H1 (cell line): ENCODE results near the gene NBAS. TPM values are rescaled to one million over a fixed set of nuclear protein-coding genes. Genes with fewer than 3 reads are reported as not detected.

ENCODE experiments used
- CTCF ChIA-PET: fragments of 300-600 bp; sonication (Branson Sonifier 250); formaldehyde crosslinking; loops from one replicate; lab custom pipeline; 2021; ENCODE audit not compliant: partially characterized antibody; lab: Charles Lee
- POLR2A ChIA-PET: fragments of 300-600 bp; sonication (Branson Sonifier 250); formaldehyde crosslinking; loops from one replicate; lab custom pipeline; 2021; ENCODE audit warnings: inconsistent platforms; ENCODE audit not compliant: partially characterized antibody; lab: Charles Lee
- DNase-seq, 2 experiments: peaks; one replicate each; pipeline versions ENCODE4 v3.0.0 to v3.0.0-alpha.2; 2010 to 2022; ENCODE audit warnings: low spot score in 2 of 2, low read depth in 1 of 2, mixed read lengths in 1 of 2
- FAIRE-seq: peaks from 2 replicates; lab custom pipeline; 2011; peaks lifted over from hg19 to GRCh38; lab: Jason Lieb, UNC
- H2AFZ ChIP-seq: 2 replicates; pipeline ENCODE4 v1.8.1; 2012; ENCODE audit warnings: low read length, inconsistent platforms
- H2AK5ac ChIP-seq: 2 replicates; pipeline ENCODE4 v1.6.1; 2013; ENCODE audit warnings: low read depth, low read length
- H2BK120ac ChIP-seq: replicated peaks from 2 replicates; pipeline ENCODE3; 2013; ENCODE audit warnings: low read depth, low read length, inconsistent platforms
- H2BK12ac ChIP-seq: 2 replicates; pipeline ENCODE4 v1.6.1; 2013; ENCODE audit warnings: low read depth, low read length
- H2BK15ac ChIP-seq: 2 replicates; pipeline ENCODE4 v1.6.1; 2013; ENCODE audit warnings: low read length
- H2BK20ac ChIP-seq: 2 replicates; pipeline ENCODE4 v1.6.1; 2013; ENCODE audit warnings: low read length
- H2BK5ac ChIP-seq: 2 replicates; pipeline ENCODE4 v1.6.1; 2013; ENCODE audit warnings: low read depth, low read length
- H3K14ac ChIP-seq: 2 replicates; pipeline ENCODE4 v1.6.1; 2013; ENCODE audit warnings: inconsistent platforms; ENCODE audit not compliant: insufficient read length
- H3K18ac ChIP-seq: 2 replicates; pipeline ENCODE4 v1.6.1; 2013; ENCODE audit warnings: low read length; ENCODE audit errors: extremely low read depth
- H3K23ac ChIP-seq: 2 replicates; pipeline ENCODE4 v1.6.1; 2013; ENCODE audit warnings: inconsistent platforms; ENCODE audit not compliant: insufficient read length
- H3K23me2 ChIP-seq: 2 replicates; pipeline ENCODE4 v1.6.1; 2013; ENCODE audit warnings: low read depth, low read length
- H3K27ac ChIP-seq: 2 replicates; pipeline ENCODE4 v1.6.1; 2011; ENCODE audit warnings: low read depth, low read length, inconsistent platforms
- H3K27me3 ChIP-seq, 4 experiments: replicated peaks in 1 of 4; 1 replicate in 1 of 4; 2 replicates in 3 of 4; pipeline versions ENCODE4 v1.6.1 to v1.8.1; 2011 to 2013; ENCODE audit warnings: low read length in 3 of 4, mild to moderate bottlenecking in 3 of 4, inconsistent platforms in 2 of 4, mixed read lengths in 2 of 4, moderate library complexity in 1 of 4; ENCODE audit not compliant: control insufficient read depth in 3 of 4, insufficient read depth in 3 of 4; ENCODE audit errors: extremely low read depth in 1 of 4
- H3K36me3 ChIP-seq, 4 experiments: 2 replicates each; pipeline versions ENCODE4 v1.6.1 to v1.8.1; 2011 to 2013; ENCODE audit warnings: mild to moderate bottlenecking in 4 of 4, low read length in 3 of 4, moderate library complexity in 2 of 4, control low read depth in 1 of 4, inconsistent platforms in 1 of 4; ENCODE audit not compliant: insufficient read depth in 4 of 4, control insufficient read depth in 2 of 4
- H3K4ac ChIP-seq: replicated peaks from 2 replicates; pipeline ENCODE3; 2013; ENCODE audit warnings: low read length, low read depth, mixed read lengths, inconsistent platforms; ENCODE audit not compliant: insufficient read length
- H3K4me1 ChIP-seq, 4 experiments: replicated peaks in 1 of 4; 1 replicate in 1 of 4; 2 replicates in 3 of 4; pipeline versions ENCODE4 v1.6.1 to v1.8.1; 2011 to 2013; ENCODE audit warnings: low read length in 3 of 4, inconsistent platforms in 2 of 4, mixed read lengths in 1 of 4; ENCODE audit not compliant: insufficient read depth in 4 of 4, control insufficient read depth in 3 of 4
- H3K4me2 ChIP-seq, 2 experiments: 2 replicates each; pipeline versions ENCODE4 v1.6.1 to v1.8.1; 2011 to 2013; ENCODE audit warnings: low read depth in 2 of 2, low read length in 2 of 2, control low read depth in 1 of 2, inconsistent platforms in 1 of 2, mild to moderate bottlenecking in 1 of 2; ENCODE audit not compliant: insufficient read depth in 1 of 2
- H3K4me3 ChIP-seq, 4 experiments: fragments of 200-600, 300-600 bp in 1 of 4; sonication (generic), shearing (Covaris generic), sonication (Bioruptor Twin) in 1 of 4; 2 replicates each; pipeline versions ENCODE4 v1.5.1 to v1.8.1; 2011 to 2016; ENCODE audit warnings: low read length in 4 of 4, low read depth in 3 of 4, control low read depth in 2 of 4, inconsistent platforms in 2 of 4, mild to moderate bottlenecking in 2 of 4, mixed read lengths in 1 of 4, moderate library complexity in 1 of 4; ENCODE audit not compliant: insufficient read depth in 2 of 4; ENCODE audit errors: extremely low read depth in 1 of 4
- H3K56ac ChIP-seq: replicated peaks from 2 replicates; pipeline ENCODE3; 2013; ENCODE audit warnings: low read depth, mild to moderate bottlenecking, mixed read lengths, low read length, inconsistent platforms; ENCODE audit not compliant: insufficient read length
- H3K79me1 ChIP-seq: 2 replicates; pipeline ENCODE4 v1.6.1; 2013; ENCODE audit warnings: low read depth, low read length, control low read depth
- H3K79me2 ChIP-seq, 2 experiments: 2 replicates each; pipeline versions ENCODE4 v1.6.1 to v1.8.1; 2012 to 2013; ENCODE audit warnings: low read length in 2 of 2, mild to moderate bottlenecking in 2 of 2, inconsistent platforms in 1 of 2; ENCODE audit not compliant: insufficient read depth in 2 of 2, control insufficient read depth in 1 of 2
- H3K9ac ChIP-seq, 4 experiments: replicated peaks in 1 of 4; 1 replicate in 1 of 4; 2 replicates in 3 of 4; pipeline versions ENCODE4 v1.6.1 to v1.8.1; 2011 to 2013; ENCODE audit warnings: low read depth in 3 of 4, low read length in 3 of 4, control low read depth in 2 of 4, mild to moderate bottlenecking in 2 of 4, moderate library complexity in 2 of 4, inconsistent platforms in 1 of 4; ENCODE audit errors: extremely low read depth in 1 of 4
- H3K9me3 ChIP-seq, 2 experiments: 2 replicates each; pipeline versions ENCODE4 v1.6.1 to v1.8.1; 2012 to 2013; ENCODE audit warnings: mild to moderate bottlenecking in 2 of 2, moderate library complexity in 2 of 2, control low read depth in 1 of 2, inconsistent platforms in 1 of 2, low read depth in 1 of 2, low read length in 1 of 2, mixed read lengths in 1 of 2; ENCODE audit not compliant: insufficient read depth in 2 of 2
- H4K20me1 ChIP-seq, 2 experiments: replicated peaks in 1 of 2; 2 replicates each; pipeline versions ENCODE3 to v1.8.1; 2011 to 2013; ENCODE audit warnings: inconsistent platforms in 2 of 2, low read length in 2 of 2, mild to moderate bottlenecking in 1 of 2; ENCODE audit not compliant: insufficient read depth in 2 of 2, control insufficient read depth in 1 of 2
- H4K5ac ChIP-seq: 2 replicates; pipeline ENCODE4 v1.6.1; 2013; ENCODE audit warnings: low read length, low read depth, mixed read lengths, inconsistent platforms; ENCODE audit not compliant: insufficient read length
- H4K8ac ChIP-seq: 2 replicates; pipeline ENCODE4 v1.8.0; 2013; ENCODE audit warnings: mild to moderate bottlenecking, moderate library complexity, low read length, inconsistent platforms; ENCODE audit not compliant: insufficient read depth; ENCODE audit errors: extremely low read depth
- H4K91ac ChIP-seq: replicated peaks from 2 replicates; pipeline ENCODE3; 2013; ENCODE audit warnings: low read length, mixed read lengths, inconsistent platforms; ENCODE audit not compliant: insufficient read length
- CBX5 ChIP-seq: fragments of 300-800, 300-1000 bp; sonication (generic); IDR thresholded peaks from 2 replicates; pipeline ENCODE4 v1.7.1; 2016; ENCODE audit warnings: antibody characterized with exemption, low read length, low read depth
- KDM5A ChIP-seq: fragments of 200-600 bp; IDR thresholded peaks from 2 replicates; pipeline ENCODE4 v1.7.1; 2012; ENCODE audit warnings: mild to moderate bottlenecking, low read length, inconsistent platforms, mixed read lengths
- RXRA ChIP-seq: IDR thresholded peaks from 2 replicates; pipeline ENCODE4 v1.6.1; 2011; ENCODE audit warnings: low read depth, mild to moderate bottlenecking, low read length, moderate library complexity; ENCODE audit not compliant: insufficient read depth
- SIN3A ChIP-seq, 2 experiments: IDR thresholded peaks in 1 of 2; conservative IDR thresholded peaks in 1 of 2; 2 replicates each; pipeline ENCODE4 v1.6.1; 2011 to 2012; ENCODE audit warnings: low read length in 2 of 2, improper control_type of control experiment in 1 of 2, low read depth in 1 of 2, mild to moderate bottlenecking in 1 of 2
- SIX5 ChIP-seq: IDR thresholded peaks from 2 replicates; pipeline ENCODE4 v1.6.1; 2011; ENCODE audit warnings: mild to moderate bottlenecking, low read depth, low read length
- WGBS, 2 experiments: shearing (Covaris generic) in 1 of 2; methylation state at CpG; one replicate each; pipeline versions ENCODE4 v1.1.6 to v1.1.7; 2013 to 2015; ENCODE audit warnings: low lambda C conversion rate in 2 of 2, mixed read lengths in 2 of 2, inconsistent platforms in 1 of 2, low coverage in 1 of 2, missing lambda C conversion rate in 1 of 2; ENCODE audit not compliant: insufficient replicate concordance in 2 of 2, insufficient coverage in 1 of 2, insufficient read length in 1 of 2; ENCODE audit errors: extremely low coverage in 1 of 2, missing lambda C conversion rate in 1 of 2; 5-methylcytosine and 5-hydroxymethylcytosine counted together
- polyA plus RNA-seq, 7 experiments: library from polyadenylated mRNA; depleted of rRNA in 3 of 7; stranded (reverse) in 5 of 7; unstranded in 2 of 7; fragments of >200 nt in 5 of 7; fragments of 200-250 nt in 2 of 7; gene quantifications; 1 replicate in 5 of 7; 2 replicates in 1 of 7; 4 replicates in 1 of 7; pipeline versions ENCODE4 v1.2.1 to v1.2.3, GENCODE V29; 2011 to 2013; ENCODE audit warnings: missing spikeins in 2 of 7, mixed read lengths in 2 of 7
- total RNA-seq: library from RNA; stranded (reverse); fragmentation: NEBNext Ultra II Directional; extraction: Animal tissue kit (Norgen Biotek cat#: 25700); gene quantifications from 2 replicates; pipeline ENCODE4 v1.2.1, GENCODE V29; 2021

The NBAS gene
- total and polyA plus RNA-seq, 2 of the 8 experiments (the other 6 are each of a cell fraction or from before 2014, with no cell fraction given): 19.6 to 34.8 TPM

GRCh38 chr2:15608392-15608761 lies 47.2 kb upstream of the NBAS start:
- FAIRE-seq (no peak), DNase-seq (no peak)
- H3K79me1 ChIP-seq: no peaks in the 10 kb centered on the region
- no peak overlapping the region for H3K4ac ChIP-seq
- H3K4me1 ChIP-seq: no peaks in the 10 kb centered on the region
- no peak overlapping the region for H3K27ac ChIP-seq
- H4K5ac ChIP-seq: no peak overlapping the region
- no peaks in the 10 kb centered on the region for H4K20me1 ChIP-seq
- ChIA-PET CTCF (interaction anchor here (0.9 kb wide), 1 partner anchor 8 kb away, joined by 4 read pairs; no protein-coding TSS in a partner anchor), POLR2A (interaction anchor here (1.3 to 1.8 kb wide), 2 partner anchors 9 to 11 kb away, joined by 4 to 5 read pairs; no protein-coding TSS in a partner anchor)
- H2BK20ac ChIP-seq: no peak overlapping the region
- no peaks in the 10 kb centered on the region for H3K23me2 ChIP-seq
- no peak overlapping the region for H4K91ac ChIP-seq
- H2AK5ac ChIP-seq: no peak overlapping the region
- 80% methylated on average over 3 of the region's 4 CpGs; no CpG with 5 or more reads in 1 of the 2 experiments for WGBS, 2 experiments
- H3K36me3 ChIP-seq: peaks cover 25 to 82% (median 68%) of the 10 kb centered on the region in 4 experiments
- no peak overlapping the region for H2BK120ac ChIP-seq
- no peak overlapping the region for H2AFZ ChIP-seq
- no peaks in the 10 kb centered on the region for H3K27me3 ChIP-seq
- no peak overlapping the region for H2BK5ac ChIP-seq
- no peak overlapping the region for H3K14ac ChIP-seq
- H3K4me2 ChIP-seq: no peak overlapping the region
- peaks cover 0 to 3% of the 10 kb centered on the region in 2 experiments; a peak in 1 of 4 replicates for H3K9me3 ChIP-seq
- H3K23ac ChIP-seq: no peak overlapping the region
- no peak overlapping the region for H3K9ac ChIP-seq
- no peaks in the 10 kb centered on the region for H3K79me2 ChIP-seq
- H3K18ac ChIP-seq: no peak overlapping the region
- no peak overlapping the region for H2BK15ac ChIP-seq
- no peak overlapping the region for H4K8ac ChIP-seq
- TF ChIP-seq RXRA (no peak), CBX5 (no peak), SIX5 (no peak), SIN3A (conservative IDR thresholded peaks at IDR 0.05 in 1 of 2, IDR thresholded peaks at IDR 0.05 in 1 of 2; ENCODE audit: low read depth in 1 of 2, low read length in 2 of 2) (no peak), KDM5A (no peak)
- TF ChIP-seq, all 59 proteins: peak for 0
- no peak overlapping the region for H3K4me3 ChIP-seq
- no peak overlapping the region for H3K56ac ChIP-seq
- no peak overlapping the region for H2BK12ac ChIP-seq
